Loucy (cell line): Measurements from ENCODE around the gene ARSK.

Experiments used
- H2AFZ ChIP-seq: fragments of 200-600 bp; sonication (generic); 2 replicates; pipeline ENCODE4 v1.6.0; 2016; ENCODE audit warnings: antibody characterized with exemption, mild to moderate bottlenecking, low read length, moderate library complexity
- H3F3A ChIP-seq: fragments of 200-600 bp; 2 replicates; pipeline ENCODE4 v1.6.0; 2016; ENCODE audit warnings: antibody characterized with exemption, low read depth, mild to moderate bottlenecking
- H3K27me3 ChIP-seq: fragments of 200-600 bp; sonication (generic); 2 replicates; pipeline ENCODE4 v1.6.1; 2014; ENCODE audit warnings: low read length, mild to moderate bottlenecking; ENCODE audit not compliant: insufficient read depth, poor library complexity, severe bottlenecking
- H3K36me3 ChIP-seq: fragments of 200-600 bp; sonication (generic); 2 replicates; pipeline ENCODE4 v1.6.1; 2016; ENCODE audit warnings: low read length; ENCODE audit not compliant: insufficient read depth
- H3K4me1 ChIP-seq: fragments of 200-600 bp; sonication (generic); 2 replicates; pipeline ENCODE4 v1.5.1; 2014; ENCODE audit warnings: low read length, mild to moderate bottlenecking; ENCODE audit not compliant: insufficient read depth, poor library complexity, severe bottlenecking
- H3K4me2 ChIP-seq: fragments of 200-600 bp; sonication (generic); 2 replicates; pipeline ENCODE4 v1.6.0; 2014; ENCODE audit warnings: antibody characterized with exemption, low read length, low read depth, mild to moderate bottlenecking; ENCODE audit not compliant: poor library complexity, severe bottlenecking
- H3K4me3 ChIP-seq: fragments of 200-600 bp; sonication (generic); 2 replicates; pipeline ENCODE4 v1.5.1; 2014; ENCODE audit warnings: low read length, mild to moderate bottlenecking, mixed read lengths; ENCODE audit not compliant: poor library complexity, severe bottlenecking
- H3K79me2 ChIP-seq: fragments of 200-600 bp; sonication (generic); 2 replicates; pipeline ENCODE4 v1.6.1; 2014; ENCODE audit warnings: low read length; ENCODE audit not compliant: insufficient read depth
- H3K9ac ChIP-seq: fragments of 200-600 bp; sonication (generic); 2 replicates; pipeline ENCODE4 v1.6.0; 2014; ENCODE audit warnings: mild to moderate bottlenecking, low read depth, low read length, moderate library complexity; ENCODE audit not compliant: poor library complexity, severe bottlenecking
- H3K9me2 ChIP-seq: fragments of 200-600 bp; sonication (generic); replicated peaks from 2 replicates; pipeline ENCODE4 v1.6.1; 2016; ENCODE audit warnings: low read depth, low read length, mixed read lengths
- H3K9me3 ChIP-seq: fragments of 200-600 bp; sonication (generic); 2 replicates; pipeline ENCODE4 v1.6.1; 2014; ENCODE audit warnings: mild to moderate bottlenecking, antibody characterized with exemption, low read length, low read depth; ENCODE audit not compliant: insufficient read depth
- H4K20me1 ChIP-seq: fragments of 200-600 bp; sonication (generic); 2 replicates; pipeline ENCODE4 v1.6.0; 2014; ENCODE audit warnings: antibody characterized with exemption, low read length, mild to moderate bottlenecking; ENCODE audit not compliant: insufficient read depth, poor library complexity, severe bottlenecking
- EZH2phosphoT487 ChIP-seq: fragments of 200-600 bp; IDR thresholded peaks from 2 replicates; pipeline ENCODE4 v1.6.1; 2018; ENCODE audit warnings: antibody characterized with exemption, mild to moderate bottlenecking, moderate library complexity, borderline replicate concordance
- TF ChIP-seq, protein P1 (sequence below): fragments of 200-600 bp; sonication (generic); conservative IDR thresholded peaks from 2 replicates; pipeline ENCODE4 v1.5.1; 2014; ENCODE audit warnings: mild to moderate bottlenecking, antibody characterized with exemption, low read length

ARSK gene

DNA sequence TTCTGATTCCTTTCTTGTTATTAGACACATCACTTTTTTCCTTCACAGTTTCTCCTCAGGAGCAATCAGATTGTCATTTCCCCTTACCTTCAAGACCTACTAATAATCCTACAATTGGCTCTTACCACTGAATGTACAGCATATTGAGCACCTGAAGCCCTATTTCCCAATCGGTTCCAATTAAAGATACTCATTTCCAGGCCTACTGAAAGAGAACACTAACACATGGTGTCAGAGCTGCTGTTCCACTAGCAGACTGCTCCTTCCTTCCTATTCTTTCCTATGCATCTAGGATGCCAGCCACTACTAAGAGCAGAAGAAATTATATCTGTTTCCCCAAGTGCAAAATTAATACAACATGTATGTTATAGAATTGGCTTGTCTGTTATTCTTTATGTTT lies 34.7 kb upstream of the ARSK start:
- Histone ChIP-seq H3K9me3 (no peaks in the 10 kb centered on the region), H3K4me1 (peaks cover 13% of the 10 kb centered on the region), H3K9ac (no peak overlapping the region), H4K20me1 (no peaks in the 10 kb centered on the region), H3K4me3 (no peak overlapping the region), H3K4me2 (no peak overlapping the region), H2AFZ (no peak overlapping the region), H3K9me2 (no peaks in the 10 kb centered on the region), H3K36me3 (peaks cover 50% of the 10 kb centered on the region), H3K27me3 (no peaks in the 10 kb centered on the region), H3K79me2 (no peaks in the 10 kb centered on the region), H3F3A (no peaks in the 10 kb centered on the region)
- no peak for TF ChIP-seq EZH2phosphoT487
- TF ChIP-seq, protein P1, sequence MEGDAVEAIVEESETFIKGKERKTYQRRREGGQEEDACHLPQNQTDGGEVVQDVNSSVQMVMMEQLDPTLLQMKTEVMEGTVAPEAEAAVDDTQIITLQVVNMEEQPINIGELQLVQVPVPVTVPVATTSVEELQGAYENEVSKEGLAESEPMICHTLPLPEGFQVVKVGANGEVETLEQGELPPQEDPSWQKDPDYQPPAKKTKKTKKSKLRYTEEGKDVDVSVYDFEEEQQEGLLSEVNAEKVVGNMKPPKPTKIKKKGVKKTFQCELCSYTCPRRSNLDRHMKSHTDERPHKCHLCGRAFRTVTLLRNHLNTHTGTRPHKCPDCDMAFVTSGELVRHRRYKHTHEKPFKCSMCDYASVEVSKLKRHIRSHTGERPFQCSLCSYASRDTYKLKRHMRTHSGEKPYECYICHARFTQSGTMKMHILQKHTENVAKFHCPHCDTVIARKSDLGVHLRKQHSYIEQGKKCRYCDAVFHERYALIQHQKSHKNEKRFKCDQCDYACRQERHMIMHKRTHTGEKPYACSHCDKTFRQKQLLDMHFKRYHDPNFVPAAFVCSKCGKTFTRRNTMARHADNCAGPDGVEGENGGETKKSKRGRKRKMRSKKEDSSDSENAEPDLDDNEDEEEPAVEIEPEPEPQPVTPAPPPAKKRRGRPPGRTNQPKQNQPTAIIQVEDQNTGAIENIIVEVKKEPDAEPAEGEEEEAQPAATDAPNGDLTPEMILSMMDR, result no peak

DNA sequence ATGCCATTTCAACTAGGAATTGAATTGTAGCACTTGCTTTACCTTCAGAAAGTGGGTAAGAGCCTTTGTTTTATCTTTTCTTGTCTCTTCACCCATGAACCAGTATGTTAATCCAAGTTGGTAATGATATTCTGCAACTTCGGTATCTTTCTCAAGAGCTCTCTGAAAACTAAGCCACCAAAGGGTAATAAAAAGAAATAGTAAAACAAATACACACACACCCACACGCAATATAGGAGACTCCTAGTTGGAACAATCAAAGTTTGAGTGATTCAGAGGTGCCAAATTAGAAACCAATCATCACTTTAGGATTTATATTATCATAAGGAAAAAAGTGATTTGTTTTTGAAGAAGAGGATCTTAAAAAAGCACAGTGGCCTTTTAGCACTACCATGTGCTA lies 30.5 kb upstream of the ARSK start:
- no peak overlapping the region for H3K9ac ChIP-seq
- no peaks in the 10 kb centered on the region for H3K79me2 ChIP-seq
- H2AFZ ChIP-seq, result no peak overlapping the region
- peaks cover 47% of the 10 kb centered on the region for H3K36me3 ChIP-seq
- no peaks in the 10 kb centered on the region for H4K20me1 ChIP-seq
- peaks cover 13% of the 10 kb centered on the region for H3K4me1 ChIP-seq
- no peaks in the 10 kb centered on the region for H3F3A ChIP-seq
- no peak overlapping the region for H3K4me3 ChIP-seq
- no peaks in the 10 kb centered on the region for H3K9me3 ChIP-seq
- TF ChIP-seq, protein P1, result no peak
- no peak for TF ChIP-seq EZH2phosphoT487
- H3K27me3 ChIP-seq, result no peaks in the 10 kb centered on the region
- H3K4me2 ChIP-seq, result peak overlapping the region; percentile 13
- no peaks in the 10 kb centered on the region for H3K9me2 ChIP-seq

DNA sequence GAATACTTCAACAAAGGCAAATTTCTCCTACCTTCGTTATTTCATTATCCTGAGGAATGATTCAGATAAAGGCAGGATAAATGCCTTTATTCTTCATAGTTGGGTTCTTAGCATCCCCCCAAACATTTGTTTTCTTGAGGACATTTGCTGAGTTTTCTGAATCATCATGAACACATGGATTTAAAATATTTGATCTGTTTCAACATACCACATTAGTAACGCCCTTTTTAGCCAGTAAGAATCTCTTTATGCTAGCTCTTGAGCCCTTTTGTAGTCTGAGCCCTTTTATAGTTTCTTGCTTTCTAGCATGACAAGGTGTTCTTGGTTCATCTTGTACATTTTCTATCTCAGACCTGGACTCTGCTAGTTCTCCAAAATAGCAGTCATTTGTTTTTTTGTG lies 28.0 kb upstream of the ARSK start:
- no peaks in the 10 kb centered on the region for H4K20me1 ChIP-seq
- H3K27me3 ChIP-seq, result no peaks in the 10 kb centered on the region
- peaks cover 48% of the 10 kb centered on the region for H3K36me3 ChIP-seq
- no peak for TF ChIP-seq EZH2phosphoT487
- TF ChIP-seq, protein P1, result no peak
- H3K4me3 ChIP-seq, result no peak overlapping the region
- 0 out of 2 replicates have a peak, but pooled peaks cover 7% of the 10 kb centered on the region for H3K79me2 ChIP-seq
- H3K9me3 ChIP-seq, result no peaks in the 10 kb centered on the region
- no peak overlapping the region for H2AFZ ChIP-seq
- peaks cover 13% of the 10 kb centered on the region for H3K4me1 ChIP-seq
- no peak overlapping the region for H3K9ac ChIP-seq
- H3K4me2 ChIP-seq, result no peak overlapping the region
- H3F3A ChIP-seq, result no peaks in the 10 kb centered on the region
- no peaks in the 10 kb centered on the region for H3K9me2 ChIP-seq
